Activated CD4-positive, alpha-beta T cell treated with anti-CD3 and anti-CD28 coated beads, Interleukin-2, amount 50 U/mL, for 48 hours (primary cell): ENCODE measurements around the gene SNRNP35.
"Not testable (repeated sequence)": the region's sequence is repeated elsewhere in the genome, so short reads cannot be mapped to it uniquely, and the experiment has no call there.

ENCODE experiments used
- DNase-seq, 2 experiments: peaks; one replicate each; pipeline ENCODE4 v3.0.0-alpha.2; 2020

The SNRNP35 gene

GRCh38 chr12:123449856-123450255 lies 8.1 kb upstream of the SNRNP35 start:
- no peak for DNase-seq

DNA sequence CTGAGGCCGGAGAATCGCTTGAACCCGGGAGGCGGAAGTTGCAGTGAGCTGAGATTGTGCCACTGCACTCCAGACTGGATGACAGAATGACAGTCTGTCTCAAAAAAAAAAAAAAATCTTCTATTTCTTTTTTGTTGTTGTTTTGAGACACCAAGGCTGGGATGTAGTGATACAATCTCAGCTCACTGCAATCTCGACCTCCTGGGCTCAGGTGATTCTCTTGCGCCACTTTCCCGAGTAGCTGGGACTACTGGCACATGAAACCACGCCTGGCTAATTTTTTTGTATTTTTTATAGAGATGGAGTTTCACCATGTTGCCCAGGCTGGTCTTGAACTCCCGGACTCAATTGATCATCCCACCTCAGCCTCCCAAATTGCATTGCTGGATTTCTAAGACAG lies 7.3 kb upstream of the SNRNP35 start:
- no peak for DNase-seq

DNA sequence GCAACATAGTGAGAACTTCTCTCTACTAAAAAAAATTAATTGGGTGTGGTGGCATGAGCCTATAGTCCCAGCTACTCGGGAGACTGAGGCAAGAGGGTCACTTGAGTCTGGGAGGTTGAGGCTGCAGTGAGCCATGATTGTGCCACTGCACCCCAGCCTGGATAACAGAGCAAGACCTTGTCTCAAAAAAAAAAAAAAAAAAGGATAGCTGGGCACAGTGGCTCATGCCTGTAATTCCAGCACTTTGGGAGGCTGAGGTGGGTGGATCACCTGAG lies 5.7 kb upstream of the SNRNP35 start:
- DNase-seq = not testable (repeated sequence)

DNA sequence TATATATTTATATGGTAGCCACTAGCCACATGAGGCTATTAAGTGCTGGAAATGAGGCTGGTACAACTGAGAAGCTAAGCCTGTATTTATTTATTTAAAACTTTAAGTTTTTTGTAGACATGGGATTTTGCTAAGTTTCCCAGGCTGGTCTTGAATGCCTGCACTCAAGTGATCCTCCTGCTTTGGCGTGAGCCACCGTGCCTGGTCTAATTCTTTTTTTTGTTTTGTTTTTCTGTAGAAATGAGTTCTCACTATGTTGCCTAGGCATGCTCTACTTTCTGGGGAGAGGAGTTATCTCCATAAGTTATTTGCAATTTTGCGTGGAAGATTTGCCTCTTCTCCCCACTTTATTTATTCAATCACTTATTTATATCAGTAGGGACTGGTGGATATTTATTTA lies 4.8 kb upstream of the SNRNP35 start:
- no peak for DNase-seq

DNA sequence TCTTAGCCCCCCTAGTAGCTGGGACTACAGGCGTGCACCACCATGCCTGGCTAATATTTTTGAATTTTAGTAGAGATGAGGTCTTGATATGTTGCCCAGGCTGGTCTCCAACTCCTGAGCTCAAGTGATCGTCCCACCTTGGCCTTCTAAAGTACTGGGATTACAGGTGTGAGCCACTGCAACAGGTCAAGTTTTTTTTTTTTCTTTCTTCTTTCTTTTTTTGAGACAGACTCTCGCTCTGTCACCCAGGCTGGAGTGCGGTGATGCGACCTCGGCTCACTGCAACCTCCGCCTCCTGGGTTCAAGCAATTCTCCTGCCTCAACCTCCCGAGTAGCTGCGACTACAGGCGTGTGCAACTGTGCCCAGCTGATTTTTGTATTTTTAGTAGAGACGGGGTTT lies 5.2 kb downstream of the SNRNP35 start:
- DNase-seq = not testable (repeated sequence)

- DNase-seq = no peak
Measured at GRCh38 chr12:123465084-123465483, 7.1 kb downstream of the SNRNP35 start.

GRCh38 chr12:123468786-123469185 lies 10.8 kb downstream of the SNRNP35 start:
- no peak for DNase-seq

DNA sequence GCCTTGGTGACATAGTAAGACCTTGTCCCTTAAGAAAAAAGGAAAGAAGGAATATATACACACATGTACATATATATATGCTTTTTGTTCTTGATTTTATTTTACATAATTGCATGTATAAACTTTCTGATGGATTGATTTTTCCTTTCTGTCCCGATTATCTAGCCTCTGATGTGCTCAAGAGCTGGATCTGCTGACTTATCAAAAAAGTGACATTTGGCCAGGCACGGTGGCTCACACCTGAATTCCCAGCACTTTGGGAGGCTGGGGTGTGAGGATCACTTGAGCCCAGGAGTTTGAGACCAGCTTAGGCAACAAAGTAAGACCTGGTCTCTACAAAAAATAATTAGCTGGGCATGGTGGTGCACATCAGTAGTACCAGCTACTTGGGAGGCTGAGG lies 12.0 kb downstream of the SNRNP35 start:
- DNase-seq = no peak

DNA sequence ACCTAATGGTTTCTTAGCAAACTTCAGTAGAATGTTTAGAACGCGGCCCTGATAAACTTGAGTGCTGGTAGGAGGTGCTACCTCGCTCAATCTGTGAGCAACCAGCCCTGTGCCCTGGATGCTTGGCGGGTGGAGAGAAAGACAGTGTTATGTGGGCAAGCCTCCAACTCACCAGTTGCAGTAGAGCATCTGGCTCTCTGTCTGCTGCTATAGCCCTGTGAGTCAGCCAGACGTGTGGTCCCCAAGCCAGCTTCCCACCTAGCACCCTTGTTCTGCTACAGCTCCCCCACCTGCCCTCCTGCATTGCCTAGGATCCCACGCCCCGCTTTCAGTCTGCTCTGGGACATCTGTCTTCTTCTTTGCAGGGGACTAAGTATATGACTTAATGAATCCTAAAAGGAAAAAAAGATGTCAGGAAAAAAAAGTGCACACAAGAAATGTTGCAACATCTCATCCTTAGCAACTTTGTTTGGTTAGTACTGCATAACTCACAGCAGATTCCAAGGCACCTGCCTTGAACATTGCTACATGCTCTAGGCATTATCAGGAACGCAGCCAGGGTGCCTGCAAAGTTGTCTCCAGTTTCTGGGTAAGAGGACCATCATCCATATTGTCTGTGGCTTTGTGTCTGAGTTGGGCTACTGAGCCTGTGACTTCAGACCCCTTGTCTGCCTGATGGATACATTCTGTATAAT lies 13.6 kb downstream of the SNRNP35 start:
- DNase-seq = no peak

GRCh38 chr12:123472438-123472849 lies 14.5 kb downstream of the SNRNP35 start:
- DNase-seq = no peak

DNA sequence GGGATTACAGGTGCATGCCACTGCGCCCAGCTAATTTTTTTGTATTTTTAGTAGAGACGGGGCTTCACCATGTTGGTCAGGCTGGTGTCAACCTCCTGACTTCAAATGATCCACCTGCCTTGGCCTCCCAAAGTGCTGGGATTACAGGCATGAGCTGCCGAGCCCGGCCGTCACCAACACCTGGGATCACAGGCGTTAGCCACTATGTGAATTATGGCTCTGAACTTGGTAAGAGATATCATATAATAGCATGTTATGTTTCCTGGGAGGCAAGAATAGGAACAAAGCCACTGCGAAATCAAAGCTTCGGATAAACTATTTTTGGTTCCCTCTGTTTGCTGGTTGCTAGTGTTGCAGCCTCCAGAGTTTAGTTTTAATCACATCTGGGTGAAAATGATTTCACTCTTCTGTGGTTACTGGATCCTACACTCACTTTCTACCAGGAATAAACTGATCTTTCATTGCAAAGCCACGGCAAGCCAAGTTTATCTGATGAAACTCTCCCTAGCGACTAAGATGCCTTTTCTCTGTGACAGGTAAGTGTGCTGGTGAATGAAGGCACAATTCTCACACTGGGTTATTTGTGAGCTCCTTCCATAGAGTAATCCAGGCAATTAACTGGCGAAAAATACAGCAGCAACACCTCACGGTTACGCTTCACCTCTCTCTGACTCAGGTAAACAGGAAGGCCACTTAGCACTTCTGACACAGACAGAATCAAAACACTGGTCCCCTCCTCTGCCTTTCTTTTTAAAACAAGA lies 16.7 kb downstream of the SNRNP35 start:
- no peak for DNase-seq

DNA sequence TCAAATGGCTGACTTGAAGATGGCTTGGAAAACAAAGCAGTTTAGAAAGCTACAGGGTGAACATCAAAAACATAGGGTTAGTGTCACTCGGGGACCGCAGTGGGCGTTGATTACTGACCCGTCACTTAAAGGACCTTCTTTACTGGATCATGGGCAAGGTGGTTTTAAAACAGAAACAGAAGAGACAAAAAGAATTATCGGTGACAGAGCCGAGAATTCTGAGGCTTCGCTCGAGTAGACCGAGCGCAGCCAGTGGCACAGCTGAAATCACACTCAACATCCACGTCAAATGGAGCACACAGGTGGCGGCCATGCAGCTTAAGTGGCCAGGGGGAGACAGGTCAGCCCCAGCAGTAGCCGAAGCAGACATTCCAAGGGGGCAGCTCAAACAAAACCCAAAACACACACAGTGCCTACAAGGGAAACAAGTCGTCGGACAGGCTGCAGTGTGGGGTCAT lies 17.3 kb downstream of the SNRNP35 start:
- no peak for DNase-seq

GRCh38 chr12:123478069-123478468 lies 20.1 kb downstream of the SNRNP35 start:
- no peak for DNase-seq

DNA sequence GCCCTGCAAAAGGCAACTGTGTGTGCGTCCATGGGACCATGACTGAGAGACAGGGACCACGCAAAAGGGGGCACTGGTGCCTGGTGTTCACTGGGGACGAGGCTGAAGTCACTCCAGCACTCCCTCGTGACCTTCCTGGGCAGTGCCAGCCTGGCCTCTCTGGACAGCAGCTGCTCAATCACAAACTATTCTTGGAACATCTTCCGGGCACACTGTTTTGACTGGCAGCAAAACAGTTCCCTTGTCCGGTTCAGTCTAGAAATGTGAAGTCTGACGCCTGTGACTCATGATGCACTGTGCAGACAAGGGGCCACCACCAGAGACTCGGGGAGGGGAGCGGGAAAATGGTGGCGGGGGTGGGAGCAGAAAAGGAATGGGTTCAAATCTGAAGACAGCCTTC lies 20.8 kb downstream of the SNRNP35 start:
- DNase-seq = no peak

GRCh38 chr12:123479442-123480180 lies 21.7 kb downstream of the SNRNP35 start:
- DNase-seq = no peak

- not testable (repeated sequence) for DNase-seq
Measured at GRCh38 chr12:123481251-123481650, 23.3 kb downstream of the SNRNP35 start.

- no peak for DNase-seq
Measured at GRCh38 chr12:123482876-123483275, 24.9 kb downstream of the SNRNP35 start.

GRCh38 chr12:123483602-123484248 lies 25.8 kb downstream of the SNRNP35 start:
- DNase-seq = no peak

- no peak for DNase-seq
Measured at GRCh38 chr12:123485756-123486155, 27.8 kb downstream of the SNRNP35 start.

DNA sequence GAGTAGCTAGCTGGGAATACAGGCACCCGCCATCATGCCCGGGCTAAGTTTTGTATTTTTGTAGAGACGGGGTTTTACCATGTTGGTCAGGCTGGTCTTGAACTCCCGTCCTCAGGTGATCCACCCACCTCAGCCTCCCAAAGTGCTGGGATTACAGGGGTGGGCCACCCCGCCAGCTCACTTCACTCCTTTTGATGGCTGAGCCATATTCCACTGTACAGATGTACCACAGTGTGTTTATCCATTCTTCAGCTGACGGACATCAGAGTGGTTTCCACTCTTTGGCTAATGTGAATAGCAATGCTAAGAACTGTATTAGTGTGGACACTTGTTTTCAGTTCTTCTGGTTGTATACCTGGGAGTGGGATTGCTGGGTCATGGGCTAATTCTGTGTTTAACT lies 29.5 kb downstream of the SNRNP35 start:
- DNase-seq = no peak

- DNase-seq = no peak
Measured at GRCh38 chr12:123488539-123489230, 30.7 kb downstream of the SNRNP35 start.

GRCh38 chr12:123489580-123489979 lies 31.6 kb downstream of the SNRNP35 start:
- DNase-seq = no peak

DNA sequence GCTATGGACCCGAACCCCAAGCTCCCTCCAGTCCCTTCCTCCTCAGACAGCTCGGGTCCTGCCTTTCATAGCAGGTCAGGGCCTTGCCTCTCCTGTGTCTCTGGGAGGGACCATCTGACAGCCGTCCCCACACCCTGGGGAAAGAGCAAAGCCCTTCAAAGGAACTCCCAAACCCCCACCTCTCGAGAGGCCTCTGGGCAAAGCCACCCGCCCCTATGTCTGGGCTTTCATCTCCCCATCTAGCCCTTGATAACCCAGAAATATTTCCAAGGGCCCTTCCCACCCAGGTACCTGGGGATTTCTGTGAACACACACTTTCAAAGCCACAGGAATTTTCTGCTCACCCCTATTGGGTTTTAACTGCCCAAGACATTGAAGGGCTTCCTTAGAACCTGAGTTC lies 32.1 kb downstream of the SNRNP35 start:
- DNase-seq = no peak
